ENCODE data around the gene TANGO6. TPM values are rescaled to one million over a fixed set of nuclear protein-coding genes. Genes with fewer than 3 reads are reported as not detected.

The TANGO6 gene
- total and polyA plus RNA-seq, 10 of the 15 experiments (the other 5 are each of a cell fraction or from before 2014, with no cell fraction given), result 1.1 to 20.6 (median 11.0) TPM

DNA sequence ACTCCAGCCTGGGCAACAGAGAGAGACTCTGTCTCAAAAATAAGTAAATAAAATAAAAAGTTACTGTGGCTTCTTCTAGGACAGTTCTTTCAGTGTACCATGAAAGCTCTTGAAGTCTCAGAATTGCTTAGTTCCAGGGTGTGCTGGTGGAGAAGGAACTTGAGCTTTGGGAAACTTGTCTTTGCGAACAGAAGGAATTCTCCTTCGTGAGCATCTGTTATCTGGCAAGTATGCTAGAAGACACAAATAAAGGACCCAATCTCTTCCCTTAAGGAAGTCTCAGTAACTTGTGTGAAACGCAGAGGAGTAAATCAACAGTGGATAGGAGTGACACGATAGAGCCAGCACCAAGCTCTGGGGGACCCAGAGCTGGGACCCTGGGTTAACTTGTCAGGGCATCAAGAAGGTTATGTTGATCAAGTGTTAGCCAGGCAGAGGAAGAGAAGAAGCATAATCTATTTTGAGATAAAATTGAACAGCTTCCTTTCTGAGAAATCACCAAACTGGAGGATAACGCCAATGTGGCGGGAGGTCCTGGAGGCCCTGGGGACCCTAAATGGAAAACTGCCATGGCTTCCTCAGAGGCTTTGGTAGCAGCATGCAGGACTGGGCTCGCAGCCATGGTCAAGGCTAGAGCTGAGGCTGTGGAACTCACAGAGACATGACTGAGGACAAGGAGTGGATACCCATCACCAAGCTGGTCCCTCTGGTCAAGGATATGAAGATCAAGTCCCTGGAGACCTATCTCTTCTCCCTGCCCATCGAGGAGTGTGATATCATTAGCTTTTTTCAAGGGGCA, 190.0 kb downstream of the TANGO6 start:
- Histone ChIP-seq H3K9me3 (replicated peaks; ENCODE audit: control insufficient read depth, insufficient read depth, low read length) (no peaks in the 10 kb centered on the region), H4K20me1 (ENCODE audit: control insufficient read depth, insufficient read depth) (no peaks in the 10 kb centered on the region), H3K27ac (ENCODE audit: control insufficient read depth, insufficient read depth) (no peak overlapping the region), H3K4me3 (no peak overlapping the region), H3K27me3 (replicated peaks in 1 of 2; ENCODE audit: control insufficient read depth in 2 of 2, insufficient read depth in 2 of 2, low read length in 1 of 2) (no peaks in the 10 kb centered on the region), H3K9ac (ENCODE audit: control insufficient read depth, insufficient read depth, low read length) (no peak overlapping the region), H3K4me2 (ENCODE audit: control insufficient read depth, insufficient read depth) (no peak overlapping the region), H3K79me2 (ENCODE audit: control insufficient read depth, insufficient read depth, low read length) (no peaks in the 10 kb centered on the region), H3K36me3 (ENCODE audit: control insufficient read depth in 2 of 2, insufficient read depth in 2 of 2, low read length in 1 of 2) (no peaks in the 10 kb centered on the region; a peak in 2 of 4 replicates), H2AFZ (ENCODE audit: control insufficient read depth, low read depth, low read length) (no peak overlapping the region), H3K4me1 (ENCODE audit: control insufficient read depth, insufficient read depth, low read length) (no peaks in the 10 kb centered on the region)
- ChIA-PET SMC1A (ENCODE audit: uncharacterized antibody, unreplicated experiment) (no interaction called here), CTCF (no interaction called here), POLR2A (interaction anchor here (0.7 kb wide), 1 partner anchor 69 kb away, joined by 3 read pairs; no protein-coding TSS in a partner anchor), RAD21 (ENCODE audit: unreplicated experiment) (no interaction called here)
- 95% methylated on average over 8 of the region's 8 CpGs for WGBS (ENCODE audit: insufficient coverage, insufficient replicate concordance, low lambda C conversion rate, missing lambda C conversion rate)
- ATAC-seq (no peak), DNase-seq (ENCODE audit: low read depth, low spot score) (no peak), FAIRE-seq (no peak)
- intact Hi-C loops (cut with micrococcal nuclease; ENCODE audit: unreplicated experiment) (no loop called here), in situ Hi-C loops (cut with MboI) (no loop called here)
- TF ChIP-seq TCF7 (IDR thresholded peaks at IDR 0.05; ENCODE audit: borderline replicate concordance), result no peak
- no peak for TF ChIP-seq STAT3 (IDR thresholded peaks at IDR 0.05; ENCODE audit: low read depth, low read length)
- TF ChIP-seq PAX8 (IDR thresholded peaks at IDR 0.05), result no peak
- no peak for TF ChIP-seq KDM1A (IDR thresholded peaks at IDR 0.05; ENCODE audit: borderline replicate concordance)
- TF ChIP-seq, protein P1, sequence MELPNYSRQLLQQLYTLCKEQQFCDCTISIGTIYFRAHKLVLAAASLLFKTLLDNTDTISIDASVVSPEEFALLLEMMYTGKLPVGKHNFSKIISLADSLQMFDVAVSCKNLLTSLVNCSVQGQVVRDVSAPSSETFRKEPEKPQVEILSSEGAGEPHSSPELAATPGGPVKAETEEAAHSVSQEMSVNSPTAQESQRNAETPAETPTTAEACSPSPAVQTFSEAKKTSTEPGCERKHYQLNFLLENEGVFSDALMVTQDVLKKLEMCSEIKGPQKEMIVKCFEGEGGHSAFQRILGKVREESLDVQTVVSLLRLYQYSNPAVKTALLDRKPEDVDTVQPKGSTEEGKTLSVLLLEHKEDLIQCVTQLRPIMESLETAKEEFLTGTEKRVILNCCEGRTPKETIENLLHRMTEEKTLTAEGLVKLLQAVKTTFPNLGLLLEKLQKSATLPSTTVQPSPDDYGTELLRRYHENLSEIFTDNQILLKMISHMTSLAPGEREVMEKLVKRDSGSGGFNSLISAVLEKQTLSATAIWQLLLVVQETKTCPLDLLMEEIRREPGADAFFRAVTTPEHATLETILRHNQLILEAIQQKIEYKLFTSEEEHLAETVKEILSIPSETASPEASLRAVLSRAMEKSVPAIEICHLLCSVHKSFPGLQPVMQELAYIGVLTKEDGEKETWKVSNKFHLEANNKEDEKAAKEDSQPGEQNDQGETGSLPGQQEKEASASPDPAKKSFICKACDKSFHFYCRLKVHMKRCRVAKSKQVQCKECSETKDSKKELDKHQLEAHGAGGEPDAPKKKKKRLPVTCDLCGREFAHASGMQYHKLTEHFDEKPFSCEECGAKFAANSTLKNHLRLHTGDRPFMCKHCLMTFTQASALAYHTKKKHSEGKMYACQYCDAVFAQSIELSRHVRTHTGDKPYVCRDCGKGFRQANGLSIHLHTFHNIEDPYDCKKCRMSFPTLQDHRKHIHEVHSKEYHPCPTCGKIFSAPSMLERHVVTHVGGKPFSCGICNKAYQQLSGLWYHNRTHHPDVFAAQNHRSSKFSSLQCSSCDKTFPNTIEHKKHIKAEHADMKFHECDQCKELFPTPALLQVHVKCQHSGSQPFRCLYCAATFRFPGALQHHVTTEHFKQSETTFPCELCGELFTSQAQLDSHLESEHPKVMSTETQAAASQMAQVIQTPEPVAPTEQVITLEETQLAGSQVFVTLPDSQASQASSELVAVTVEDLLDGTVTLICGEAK (IDR thresholded peaks at IDR 0.05; ENCODE audit: borderline replicate concordance), result no peak
- no peak for TF ChIP-seq ZNF217 (IDR thresholded peaks at IDR 0.05)
- TF ChIP-seq EP300 (IDR thresholded peaks at IDR 0.05; ENCODE audit: borderline replicate concordance in 1 of 2, control insufficient read depth in 1 of 2, low read depth in 2 of 2, low read length in 2 of 2), result no peak
- TF ChIP-seq IKZF2 (IDR thresholded peaks at IDR 0.05), result no peak
- TF ChIP-seq SP1 (IDR thresholded peaks at IDR 0.05; ENCODE audit: low read depth, low read length), result no peak
- no peak for TF ChIP-seq SREBF2 (IDR thresholded peaks at IDR 0.05; ENCODE audit: low read length)
- TF ChIP-seq, protein P2, sequence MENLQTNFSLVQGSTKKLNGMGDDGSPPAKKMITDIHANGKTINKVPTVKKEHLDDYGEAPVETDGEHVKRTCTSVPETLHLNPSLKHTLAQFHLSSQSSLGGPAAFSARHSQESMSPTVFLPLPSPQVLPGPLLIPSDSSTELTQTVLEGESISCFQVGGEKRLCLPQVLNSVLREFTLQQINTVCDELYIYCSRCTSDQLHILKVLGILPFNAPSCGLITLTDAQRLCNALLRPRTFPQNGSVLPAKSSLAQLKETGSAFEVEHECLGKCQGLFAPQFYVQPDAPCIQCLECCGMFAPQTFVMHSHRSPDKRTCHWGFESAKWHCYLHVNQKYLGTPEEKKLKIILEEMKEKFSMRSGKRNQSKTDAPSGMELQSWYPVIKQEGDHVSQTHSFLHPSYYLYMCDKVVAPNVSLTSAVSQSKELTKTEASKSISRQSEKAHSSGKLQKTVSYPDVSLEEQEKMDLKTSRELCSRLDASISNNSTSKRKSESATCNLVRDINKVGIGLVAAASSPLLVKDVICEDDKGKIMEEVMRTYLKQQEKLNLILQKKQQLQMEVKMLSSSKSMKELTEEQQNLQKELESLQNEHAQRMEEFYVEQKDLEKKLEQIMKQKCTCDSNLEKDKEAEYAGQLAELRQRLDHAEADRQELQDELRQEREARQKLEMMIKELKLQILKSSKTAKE (IDR thresholded peaks at IDR 0.05; ENCODE audit: low read depth, poor library complexity, severe bottlenecking), result no peak
- TF ChIP-seq, protein P3, sequence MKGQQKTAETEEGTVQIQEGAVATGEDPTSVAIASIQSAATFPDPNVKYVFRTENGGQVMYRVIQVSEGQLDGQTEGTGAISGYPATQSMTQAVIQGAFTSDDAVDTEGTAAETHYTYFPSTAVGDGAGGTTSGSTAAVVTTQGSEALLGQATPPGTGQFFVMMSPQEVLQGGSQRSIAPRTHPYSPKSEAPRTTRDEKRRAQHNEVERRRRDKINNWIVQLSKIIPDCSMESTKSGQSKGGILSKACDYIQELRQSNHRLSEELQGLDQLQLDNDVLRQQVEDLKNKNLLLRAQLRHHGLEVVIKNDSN (IDR thresholded peaks at IDR 0.05; ENCODE audit: borderline replicate concordance, extremely low read length, insufficient read depth, low read depth, low read length), result no peak
- no TSS peak for BruUV-seq (replicated peaks)
